ENCODE data around the gene PIGN. TPM values are rescaled to one million over a fixed set of nuclear protein-coding genes. Genes with fewer than 3 reads are reported as not detected.

The PIGN gene
- total RNA-seq, 2 donors from 2014 or later, result 38.2 to 48.8 TPM

GRCh38 chr18:62196079-62196478 lies 9.2 kb upstream of the PIGN start:
- no peak overlapping the region for H3K27ac ChIP-seq (ENCODE audit: low read depth, low read length)
- Mint-ChIP-seq H3K36me3 (ENCODE audit: low read depth) (peaks cover 17% of the 10 kb centered on the region), H3K4me1 (peaks cover 11% of the 10 kb centered on the region), H3K9me3 (peaks cover 2% of the 10 kb centered on the region), H3K4me3 (no peak overlapping the region), H3K27ac (no peak overlapping the region), H3K27me3 (ENCODE audit: insufficient read depth) (no peaks in the 10 kb centered on the region)
- no peak overlapping the region for H3K9ac ChIP-seq (ENCODE audit: extremely low read depth, low read length, poor library complexity, severe bottlenecking)
- H3K27me3 ChIP-seq (ENCODE audit: control insufficient read depth, insufficient read depth, low read length, poor library complexity, severe bottlenecking), result no peaks in the 10 kb centered on the region
- H3K4me3 ChIP-seq (ENCODE audit: low read length), result no peak overlapping the region
- peaks cover 6% of the 10 kb centered on the region for H3K4me1 ChIP-seq (ENCODE audit: control insufficient read depth, insufficient read depth, low read length)
- no peaks in the 10 kb centered on the region for H3K9me3 ChIP-seq (ENCODE audit: control insufficient read depth, low read length)
- H3K36me3 ChIP-seq (ENCODE audit: control insufficient read depth, insufficient read depth, low read length), result peaks cover 6% of the 10 kb centered on the region
- peak; percentile 54 for DNase-seq
- TF ChIP-seq, protein P1, sequence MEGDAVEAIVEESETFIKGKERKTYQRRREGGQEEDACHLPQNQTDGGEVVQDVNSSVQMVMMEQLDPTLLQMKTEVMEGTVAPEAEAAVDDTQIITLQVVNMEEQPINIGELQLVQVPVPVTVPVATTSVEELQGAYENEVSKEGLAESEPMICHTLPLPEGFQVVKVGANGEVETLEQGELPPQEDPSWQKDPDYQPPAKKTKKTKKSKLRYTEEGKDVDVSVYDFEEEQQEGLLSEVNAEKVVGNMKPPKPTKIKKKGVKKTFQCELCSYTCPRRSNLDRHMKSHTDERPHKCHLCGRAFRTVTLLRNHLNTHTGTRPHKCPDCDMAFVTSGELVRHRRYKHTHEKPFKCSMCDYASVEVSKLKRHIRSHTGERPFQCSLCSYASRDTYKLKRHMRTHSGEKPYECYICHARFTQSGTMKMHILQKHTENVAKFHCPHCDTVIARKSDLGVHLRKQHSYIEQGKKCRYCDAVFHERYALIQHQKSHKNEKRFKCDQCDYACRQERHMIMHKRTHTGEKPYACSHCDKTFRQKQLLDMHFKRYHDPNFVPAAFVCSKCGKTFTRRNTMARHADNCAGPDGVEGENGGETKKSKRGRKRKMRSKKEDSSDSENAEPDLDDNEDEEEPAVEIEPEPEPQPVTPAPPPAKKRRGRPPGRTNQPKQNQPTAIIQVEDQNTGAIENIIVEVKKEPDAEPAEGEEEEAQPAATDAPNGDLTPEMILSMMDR (conservative IDR thresholded peaks at IDR 0.05), result peak; percentile 66
- WGBS, 2 experiments (ENCODE audit: insufficient coverage in 1 of 2, insufficient read length in 1 of 2), result 85% methylated on average over 7 of the region's 7 CpGs; no CpG with 5 or more reads in 1 of the 2 experiments

DNA sequence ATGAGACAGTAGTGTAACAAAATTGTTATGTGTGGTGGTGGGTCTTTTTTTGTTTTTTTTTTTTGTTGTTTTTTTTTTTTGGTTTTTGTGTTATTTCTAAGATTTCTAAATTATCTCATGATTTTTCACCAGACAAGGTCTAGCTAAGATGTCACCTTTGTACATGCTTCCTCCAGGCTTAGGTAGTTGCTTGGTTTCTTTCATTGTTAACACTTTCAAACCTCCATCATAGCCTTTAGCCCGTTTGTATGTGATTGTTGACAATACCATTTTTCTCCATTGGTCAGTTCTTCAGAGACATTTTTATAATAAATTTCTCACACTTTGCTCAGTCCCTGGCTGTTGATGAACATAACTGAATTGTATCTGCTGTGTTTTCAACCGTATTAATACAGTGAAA lies 2.4 kb upstream of the PIGN start:
- Histone ChIP-seq H3K4me3 (ENCODE audit: low read length) (peak overlapping the region; percentile 97), H3K27ac (ENCODE audit: low read depth, low read length) (no peak overlapping the region), H3K4me1 (ENCODE audit: control insufficient read depth, insufficient read depth, low read length) (no peaks in the 10 kb centered on the region), H3K36me3 (ENCODE audit: control insufficient read depth, insufficient read depth, low read length) (peaks cover 6% of the 10 kb centered on the region), H3K9ac (ENCODE audit: extremely low read depth, low read length, poor library complexity, severe bottlenecking) (peak overlapping the region; percentile 87), H3K9me3 (ENCODE audit: control insufficient read depth, low read length) (no peaks in the 10 kb centered on the region), H3K27me3 (ENCODE audit: control insufficient read depth, insufficient read depth, low read length, poor library complexity, severe bottlenecking) (no peaks in the 10 kb centered on the region)
- TF ChIP-seq, protein P1 (conservative IDR thresholded peaks at IDR 0.05), result no peak
- H3K4me1 Mint-ChIP-seq, result peaks cover 27% of the 10 kb centered on the region
- H3K9me3 Mint-ChIP-seq, result peaks cover 2% of the 10 kb centered on the region
- 63% methylated on average over 1 of the region's 2 CpGs; no CpG with 5 or more reads in 1 of the 2 experiments for WGBS, 2 experiments (ENCODE audit: insufficient coverage in 1 of 2, insufficient read length in 1 of 2)
- H3K27me3 Mint-ChIP-seq (ENCODE audit: insufficient read depth), result no peaks in the 10 kb centered on the region
- no peak overlapping the region for H3K27ac Mint-ChIP-seq
- H3K4me3 Mint-ChIP-seq, result peak overlapping the region; percentile 100
- no peak for DNase-seq
- H3K36me3 Mint-ChIP-seq (ENCODE audit: low read depth), result peaks cover 18% of the 10 kb centered on the region

DNA sequence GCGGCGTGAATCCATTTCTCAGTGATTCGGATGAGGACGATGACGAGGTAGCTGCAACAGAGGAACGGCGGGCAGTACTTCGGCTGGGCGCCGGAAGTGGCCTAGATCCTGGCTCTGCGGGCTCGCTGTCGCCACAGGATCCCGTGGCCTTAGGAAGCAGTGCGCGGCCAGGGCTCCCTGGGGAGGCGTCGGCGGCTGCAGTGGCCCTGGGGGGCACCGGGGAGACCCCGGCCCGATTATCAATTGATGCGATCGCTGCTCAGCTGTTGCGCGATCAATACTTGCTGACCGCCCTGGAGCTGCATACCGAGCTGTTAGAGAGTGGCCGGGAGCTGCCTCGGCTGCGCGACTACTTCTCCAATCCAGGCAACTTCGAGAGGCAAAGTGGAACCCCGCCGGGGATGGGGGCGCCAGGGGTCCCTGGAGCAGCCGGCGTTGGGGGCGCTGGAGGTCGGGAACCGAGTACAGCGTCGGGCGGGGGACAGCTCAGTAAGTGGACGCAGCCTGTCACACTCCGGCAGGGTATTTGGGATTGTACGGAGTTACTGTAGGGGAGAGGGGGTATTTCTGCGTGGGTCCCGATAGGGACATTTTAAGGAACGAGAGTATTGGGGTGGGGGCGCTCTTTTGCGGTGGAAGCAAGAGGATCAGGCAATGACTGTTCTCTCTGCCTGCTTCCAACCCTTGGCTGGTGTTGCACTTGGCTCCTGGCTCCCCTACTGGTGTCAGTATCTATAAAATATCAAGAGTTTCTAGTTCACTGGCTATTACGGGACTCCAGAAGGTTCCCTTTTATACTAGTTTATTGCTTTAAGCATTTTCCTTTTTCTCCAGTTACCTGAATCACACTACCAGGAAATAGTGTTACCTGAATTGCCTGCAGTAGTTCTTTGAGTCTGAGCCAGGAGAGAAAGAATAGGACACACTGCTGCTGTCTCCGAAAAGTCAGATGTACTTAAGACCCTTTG lies 971 bp upstream of the PIGN start:
- no peaks in the 10 kb centered on the region for H3K27me3 ChIP-seq (ENCODE audit: control insufficient read depth, insufficient read depth, low read length, poor library complexity, severe bottlenecking)

More for the DNA sequence above, 971 bp upstream of the PIGN start:
- no peaks in the 10 kb centered on the region for H3K9me3 ChIP-seq (ENCODE audit: control insufficient read depth, low read length)
- peak; percentile 74 for DNase-seq
- WGBS, 2 experiments (ENCODE audit: insufficient coverage in 1 of 2, insufficient read length in 1 of 2), result 0 to 1% methylated on average over 25 to 54 of the region's 54 CpGs
- Mint-ChIP-seq H3K27me3 (ENCODE audit: insufficient read depth) (no peaks in the 10 kb centered on the region), H3K36me3 (ENCODE audit: low read depth) (peaks cover 18% of the 10 kb centered on the region), H3K4me1 (peaks cover 27% of the 10 kb centered on the region), H3K4me3 (peak overlapping the region; percentile 100), H3K27ac (peak overlapping the region; percentile 99), H3K9me3 (peaks cover 2% of the 10 kb centered on the region)
- H3K36me3 ChIP-seq (ENCODE audit: control insufficient read depth, insufficient read depth, low read length), result peaks cover 6% of the 10 kb centered on the region
- TF ChIP-seq, protein P1 (conservative IDR thresholded peaks at IDR 0.05), result no peak
- peak overlapping the region; percentile 93 for H3K27ac ChIP-seq (ENCODE audit: low read depth, low read length)
- peak overlapping the region; percentile 97 for H3K4me3 ChIP-seq (ENCODE audit: low read length)
- H3K9ac ChIP-seq (ENCODE audit: extremely low read depth, low read length, poor library complexity, severe bottlenecking), result peak overlapping the region; percentile 87
- no peaks in the 10 kb centered on the region for H3K4me1 ChIP-seq (ENCODE audit: control insufficient read depth, insufficient read depth, low read length)

All from endodermal cell (in vitro differentiated cells).